Measurements from ENCODE around the gene FCHO1.

DNA sequence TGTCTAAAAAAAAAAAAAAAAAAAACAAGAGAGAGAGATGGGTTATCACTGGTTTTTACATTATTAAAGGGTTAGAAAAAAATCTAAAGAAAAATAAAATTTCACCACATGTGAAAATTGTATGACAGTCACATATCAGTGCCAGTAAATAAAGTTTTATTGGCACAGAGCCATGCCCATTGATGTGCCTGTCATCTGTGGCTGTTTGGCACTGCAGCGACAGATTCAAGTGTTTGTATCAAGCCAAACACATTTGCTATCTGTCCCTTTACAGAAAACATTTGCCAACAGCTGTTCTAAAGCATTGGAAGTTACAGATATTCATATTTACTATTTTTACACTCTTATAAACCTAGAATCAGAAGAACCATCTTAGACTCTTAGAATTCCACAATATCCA is 16.3 kb downstream of the FCHO1 start:
- TF ChIP-seq, protein P1, sequence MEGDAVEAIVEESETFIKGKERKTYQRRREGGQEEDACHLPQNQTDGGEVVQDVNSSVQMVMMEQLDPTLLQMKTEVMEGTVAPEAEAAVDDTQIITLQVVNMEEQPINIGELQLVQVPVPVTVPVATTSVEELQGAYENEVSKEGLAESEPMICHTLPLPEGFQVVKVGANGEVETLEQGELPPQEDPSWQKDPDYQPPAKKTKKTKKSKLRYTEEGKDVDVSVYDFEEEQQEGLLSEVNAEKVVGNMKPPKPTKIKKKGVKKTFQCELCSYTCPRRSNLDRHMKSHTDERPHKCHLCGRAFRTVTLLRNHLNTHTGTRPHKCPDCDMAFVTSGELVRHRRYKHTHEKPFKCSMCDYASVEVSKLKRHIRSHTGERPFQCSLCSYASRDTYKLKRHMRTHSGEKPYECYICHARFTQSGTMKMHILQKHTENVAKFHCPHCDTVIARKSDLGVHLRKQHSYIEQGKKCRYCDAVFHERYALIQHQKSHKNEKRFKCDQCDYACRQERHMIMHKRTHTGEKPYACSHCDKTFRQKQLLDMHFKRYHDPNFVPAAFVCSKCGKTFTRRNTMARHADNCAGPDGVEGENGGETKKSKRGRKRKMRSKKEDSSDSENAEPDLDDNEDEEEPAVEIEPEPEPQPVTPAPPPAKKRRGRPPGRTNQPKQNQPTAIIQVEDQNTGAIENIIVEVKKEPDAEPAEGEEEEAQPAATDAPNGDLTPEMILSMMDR (conservative IDR thresholded peaks at IDR 0.05 in 1 of 2, IDR thresholded peaks at IDR 0.05 in 1 of 2; ENCODE audit: extremely low read depth in 1 of 2, insufficient read depth in 1 of 2, low read depth in 1 of 2, low read length in 2 of 2) = no peak
- no peak for TF ChIP-seq EZH2 (IDR thresholded peaks at IDR 0.05; ENCODE audit: borderline replicate concordance, low read length)
